ENCODE measurements around the gene C4A. TPM values are rescaled to one million over a fixed set of nuclear protein-coding genes. Genes with fewer than 3 reads are reported as not detected.

C4A gene
- total and polyA plus RNA-seq, 2 of the 13 experiments (the other 11 are each of a cell fraction or from before 2014, with no cell fraction given), result 165 to 478 TPM

DNA sequence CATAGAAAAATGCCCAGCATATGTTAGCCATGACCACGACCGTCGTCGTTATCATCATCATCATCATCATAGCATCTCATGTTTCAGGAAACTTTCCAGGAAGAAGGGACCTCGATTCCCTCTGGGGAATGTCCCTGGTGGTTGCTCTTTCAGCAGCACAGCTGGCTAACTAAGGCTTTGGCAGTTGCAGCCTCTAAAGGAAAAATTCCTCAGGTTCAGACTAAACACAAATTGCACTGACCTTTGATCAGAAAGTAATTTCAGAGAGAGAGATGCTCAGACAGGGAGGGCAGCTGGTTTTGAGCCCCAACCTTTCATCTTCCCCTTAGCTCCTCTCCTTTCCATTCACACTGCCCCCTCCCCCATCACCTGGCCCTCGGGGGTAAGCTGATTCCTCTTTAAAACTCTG lies 41.6 kb upstream of the C4A start (continued):
- TF ChIP-seq, protein P1, sequence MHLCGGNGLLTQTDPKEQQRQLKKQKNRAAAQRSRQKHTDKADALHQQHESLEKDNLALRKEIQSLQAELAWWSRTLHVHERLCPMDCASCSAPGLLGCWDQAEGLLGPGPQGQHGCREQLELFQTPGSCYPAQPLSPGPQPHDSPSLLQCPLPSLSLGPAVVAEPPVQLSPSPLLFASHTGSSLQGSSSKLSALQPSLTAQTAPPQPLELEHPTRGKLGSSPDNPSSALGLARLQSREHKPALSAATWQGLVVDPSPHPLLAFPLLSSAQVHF (CRISPR knock-in tag; IDR thresholded peaks at IDR 0.05), result no peak
- no peak for TF ChIP-seq ZMAT3 (CRISPR knock-in tag; conservative IDR thresholded peaks at IDR 0.05)
- TF ChIP-seq ZNF564 (CRISPR knock-in tag; IDR thresholded peaks at IDR 0.05), result no peak
- no peak for TF ChIP-seq PCBP1 (IDR thresholded peaks at IDR 0.05; ENCODE audit: borderline replicate concordance, low read depth, low read length)
- TF ChIP-seq ZEB1 (IDR thresholded peaks at IDR 0.05; ENCODE audit: insufficient replicate concordance, low read depth), result no peak
- TF ChIP-seq, protein P2, sequence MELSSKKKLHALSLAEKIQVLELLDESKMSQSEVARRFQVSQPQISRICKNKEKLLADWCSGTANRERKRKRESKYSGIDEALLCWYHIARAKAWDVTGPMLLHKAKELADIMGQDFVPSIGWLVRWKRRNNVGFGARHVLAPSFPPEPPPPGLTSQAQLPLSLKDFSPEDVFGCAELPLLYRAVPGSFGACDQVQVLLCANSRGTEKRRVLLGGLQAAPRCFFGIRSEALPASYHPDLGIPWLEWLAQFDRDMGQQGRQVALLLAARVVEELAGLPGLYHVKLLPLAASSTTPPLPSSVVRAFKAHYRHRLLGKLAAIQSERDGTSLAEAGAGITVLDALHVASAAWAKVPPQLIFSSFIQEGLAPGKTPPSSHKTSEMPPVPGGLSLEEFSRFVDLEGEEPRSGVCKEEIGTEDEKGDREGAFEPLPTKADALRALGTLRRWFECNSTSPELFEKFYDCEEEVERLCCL (CRISPR knock-in tag; IDR thresholded peaks at IDR 0.05; ENCODE audit: borderline replicate concordance), result no peak
- 0 out of 2 replicates have a peak, but pooled peaks have one; percentile 46 for TF ChIP-seq ZNF547 (CRISPR knock-in tag; IDR thresholded peaks at IDR 0.05)
- TF ChIP-seq, protein P3, sequence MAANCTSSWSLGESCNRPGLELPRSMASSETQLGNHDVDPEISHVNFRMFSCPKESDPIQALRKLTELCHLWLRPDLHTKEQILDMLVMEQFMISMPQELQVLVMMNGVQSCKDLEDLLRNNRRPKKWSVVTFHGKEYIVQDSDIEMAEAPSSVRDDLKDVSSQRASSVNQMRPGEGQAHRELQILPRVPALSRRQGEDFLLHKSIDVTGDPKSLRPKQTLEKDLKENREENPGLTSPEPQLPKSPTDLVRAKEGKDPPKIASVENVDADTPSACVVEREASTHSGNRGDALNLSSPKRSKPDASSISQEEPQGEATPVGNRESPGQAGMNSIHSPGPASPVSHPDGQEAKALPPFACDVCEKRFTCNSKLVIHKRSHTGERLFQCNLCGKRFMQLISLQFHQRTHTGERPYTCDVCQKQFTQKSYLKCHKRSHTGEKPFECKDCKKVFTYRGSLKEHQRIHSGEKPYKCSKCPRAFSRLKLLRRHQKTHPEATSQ (CRISPR knock-in tag; IDR thresholded peaks at IDR 0.05; ENCODE audit: borderline replicate concordance), result no peak
- TF ChIP-seq ZBTB3 (CRISPR knock-in tag; IDR thresholded peaks at IDR 0.05; ENCODE audit: borderline replicate concordance, low read depth), result no peak
- no peak for TF ChIP-seq CC2D1A (CRISPR knock-in tag; IDR thresholded peaks at IDR 0.05)
- TF ChIP-seq RCOR2 (CRISPR knock-in tag; IDR thresholded peaks at IDR 0.05), result peak; percentile 60; the same call in 1 of the 2 replicates
- no peak for TF ChIP-seq ZSCAN9 (CRISPR knock-in tag; IDR thresholded peaks at IDR 0.05; ENCODE audit: borderline replicate concordance)
- TF ChIP-seq, protein P4, sequence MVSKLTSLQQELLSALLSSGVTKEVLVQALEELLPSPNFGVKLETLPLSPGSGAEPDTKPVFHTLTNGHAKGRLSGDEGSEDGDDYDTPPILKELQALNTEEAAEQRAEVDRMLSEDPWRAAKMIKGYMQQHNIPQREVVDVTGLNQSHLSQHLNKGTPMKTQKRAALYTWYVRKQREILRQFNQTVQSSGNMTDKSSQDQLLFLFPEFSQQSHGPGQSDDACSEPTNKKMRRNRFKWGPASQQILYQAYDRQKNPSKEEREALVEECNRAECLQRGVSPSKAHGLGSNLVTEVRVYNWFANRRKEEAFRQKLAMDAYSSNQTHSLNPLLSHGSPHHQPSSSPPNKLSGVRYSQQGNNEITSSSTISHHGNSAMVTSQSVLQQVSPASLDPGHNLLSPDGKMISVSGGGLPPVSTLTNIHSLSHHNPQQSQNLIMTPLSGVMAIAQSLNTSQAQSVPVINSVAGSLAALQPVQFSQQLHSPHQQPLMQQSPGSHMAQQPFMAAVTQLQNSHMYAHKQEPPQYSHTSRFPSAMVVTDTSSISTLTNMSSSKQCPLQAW (CRISPR knock-in tag; IDR thresholded peaks at IDR 0.05), result no peak
- TF ChIP-seq, protein P5, sequence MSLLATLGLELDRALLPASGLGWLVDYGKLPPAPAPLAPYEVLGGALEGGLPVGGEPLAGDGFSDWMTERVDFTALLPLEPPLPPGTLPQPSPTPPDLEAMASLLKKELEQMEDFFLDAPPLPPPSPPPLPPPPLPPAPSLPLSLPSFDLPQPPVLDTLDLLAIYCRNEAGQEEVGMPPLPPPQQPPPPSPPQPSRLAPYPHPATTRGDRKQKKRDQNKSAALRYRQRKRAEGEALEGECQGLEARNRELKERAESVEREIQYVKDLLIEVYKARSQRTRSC (CRISPR knock-in tag; IDR thresholded peaks at IDR 0.05; ENCODE audit: low read depth), result 0 out of 2 replicates have a peak, but pooled peaks have one; percentile 37
- TF ChIP-seq NAIF1 (CRISPR knock-in tag; IDR thresholded peaks at IDR 0.05; ENCODE audit: borderline replicate concordance), result no peak
- TF ChIP-seq ZNF230 (CRISPR knock-in tag; IDR thresholded peaks at IDR 0.05), result 0 out of 2 replicates have a peak, but pooled peaks have one; percentile 42
- TF ChIP-seq, protein P6, sequence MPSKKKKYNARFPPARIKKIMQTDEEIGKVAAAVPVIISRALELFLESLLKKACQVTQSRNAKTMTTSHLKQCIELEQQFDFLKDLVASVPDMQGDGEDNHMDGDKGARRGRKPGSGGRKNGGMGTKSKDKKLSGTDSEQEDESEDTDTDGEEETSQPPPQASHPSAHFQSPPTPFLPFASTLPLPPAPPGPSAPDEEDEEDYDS (CRISPR knock-in tag; IDR thresholded peaks at IDR 0.05), result no peak
- TF ChIP-seq, protein P7, sequence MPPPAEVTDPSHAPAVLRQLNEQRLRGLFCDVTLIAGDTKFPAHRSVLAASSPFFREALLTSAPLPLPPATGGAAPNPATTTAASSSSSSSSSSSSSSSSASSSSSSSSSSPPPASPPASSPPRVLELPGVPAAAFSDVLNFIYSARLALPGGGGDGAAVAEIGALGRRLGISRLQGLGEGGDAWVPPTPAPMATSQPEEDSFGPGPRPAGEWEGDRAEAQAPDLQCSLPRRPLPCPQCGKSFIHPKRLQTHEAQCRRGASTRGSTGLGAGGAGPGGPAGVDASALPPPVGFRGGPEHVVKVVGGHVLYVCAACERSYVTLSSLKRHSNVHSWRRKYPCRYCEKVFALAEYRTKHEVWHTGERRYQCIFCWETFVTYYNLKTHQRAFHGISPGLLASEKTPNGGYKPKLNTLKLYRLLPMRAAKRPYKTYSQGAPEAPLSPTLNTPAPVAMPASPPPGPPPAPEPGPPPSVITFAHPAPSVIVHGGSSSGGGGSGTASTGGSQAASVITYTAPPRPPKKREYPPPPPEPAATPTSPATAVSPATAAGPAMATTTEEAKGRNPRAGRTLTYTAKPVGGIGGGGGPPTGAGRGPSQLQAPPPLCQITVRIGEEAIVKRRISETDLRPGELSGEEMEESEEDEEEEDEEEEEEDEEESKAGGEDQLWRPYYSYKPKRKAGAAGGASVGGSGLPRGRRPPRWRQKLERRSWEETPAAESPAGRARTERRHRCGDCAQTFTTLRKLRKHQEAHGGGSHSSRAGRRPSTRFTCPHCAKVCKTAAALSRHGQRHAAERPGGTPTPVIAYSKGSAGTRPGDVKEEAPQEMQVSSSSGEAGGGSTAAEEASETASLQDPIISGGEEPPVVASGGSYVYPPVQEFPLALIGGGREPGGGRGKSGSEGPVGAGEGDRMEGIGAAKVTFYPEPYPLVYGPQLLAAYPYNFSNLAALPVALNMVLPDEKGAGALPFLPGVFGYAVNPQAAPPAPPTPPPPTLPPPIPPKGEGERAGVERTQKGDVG (CRISPR knock-in tag; IDR thresholded peaks at IDR 0.05; ENCODE audit: borderline replicate concordance), result no peak
- no peak for TF ChIP-seq ZNF430 (CRISPR knock-in tag; IDR thresholded peaks at IDR 0.05)
- no peak for TF ChIP-seq ZNF382 (CRISPR knock-in tag; IDR thresholded peaks at IDR 0.05; ENCODE audit: borderline replicate concordance)
- TF ChIP-seq SNAPC2 (CRISPR knock-in tag; IDR thresholded peaks at IDR 0.05), result no peak

Measured in HepG2 (cell line).